WERI-Rb-1 (cell line): ENCODE measurements around the gene BTBD6.
A peak's percentile ranks its signal among the peaks of the same experiment; 100 is the strongest.

Experiments
- DNase-seq: peaks from one replicate; pipeline ENCODE4 v3.0.0-alpha.2; 2020
- H3K27ac ChIP-seq: fragments of 250-450 bp; sonication (Bioruptor Pico); 2 replicates; pipeline ENCODE4 v1.5.1; 2020; ENCODE audit warnings: mild to moderate bottlenecking, moderate library complexity
- H3K27me3 ChIP-seq: fragments of 250-450 bp; sonication (Bioruptor Pico); 2 replicates; pipeline ENCODE4 v1.5.1; 2021; ENCODE audit warnings: mild to moderate bottlenecking, low read depth, moderate library complexity; ENCODE audit not compliant: insufficient read depth, severe bottlenecking
- H3K36me3 ChIP-seq: fragments of 250-450 bp; sonication (Bioruptor Pico); 2 replicates; pipeline ENCODE4 v1.5.1; 2020; ENCODE audit warnings: mild to moderate bottlenecking, moderate library complexity
- H3K4me3 ChIP-seq: 2 replicates; pipeline ENCODE4 v1.5.1; 2011; ENCODE audit warnings: low read depth, mild to moderate bottlenecking, control low read depth, low read length
- H3K9me3 ChIP-seq: fragments of 250-450 bp; sonication (Bioruptor Pico); 2 replicates; pipeline ENCODE4 v1.5.1; 2021; ENCODE audit warnings: mild to moderate bottlenecking, moderate library complexity; ENCODE audit not compliant: severe bottlenecking
- TF ChIP-seq, protein P1 (sequence below): IDR thresholded peaks from 2 replicates; pipeline ENCODE4 v1.5.1; 2011; ENCODE audit warnings: low read depth, mild to moderate bottlenecking, control low read depth, inconsistent platforms, low read length

BTBD6 gene

DNA sequence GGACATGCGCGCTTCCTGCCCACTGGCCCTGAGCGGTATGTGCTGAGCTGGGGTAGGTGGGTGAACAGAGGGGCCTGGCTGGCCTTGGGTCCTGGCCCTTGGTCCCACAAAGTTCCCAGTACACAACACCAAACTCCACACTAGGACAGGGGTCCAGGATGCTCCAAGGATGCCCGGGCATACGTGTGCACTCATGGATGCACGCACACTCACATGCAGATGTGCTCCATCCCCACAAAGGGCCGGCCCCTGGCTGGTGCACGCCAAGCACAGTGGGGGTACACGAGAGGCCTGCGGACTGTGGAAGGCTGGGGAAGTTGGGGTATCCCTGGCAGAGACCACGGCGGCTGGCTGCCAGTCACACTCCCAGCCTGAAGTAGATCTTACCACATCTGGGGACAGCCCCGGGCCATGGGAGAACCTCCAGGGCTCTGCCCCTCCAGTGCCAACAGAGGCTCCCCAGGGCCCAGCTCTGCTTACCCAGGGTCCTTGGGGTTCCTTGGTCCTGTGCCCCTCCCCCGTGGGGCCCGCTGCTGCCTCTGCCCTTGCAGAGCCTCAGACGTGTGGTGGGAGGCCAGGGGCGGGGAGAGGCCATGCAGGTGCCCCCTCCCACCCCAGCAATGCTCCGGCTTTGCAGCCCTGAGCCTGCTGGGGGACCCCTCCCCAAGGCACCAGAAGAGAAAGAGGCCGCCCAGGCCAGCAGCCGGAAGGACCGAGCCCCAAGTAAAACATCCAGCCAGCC is 43.2 kb upstream of the BTBD6 start:
- no peaks in the 10 kb centered on the region for H3K9me3 ChIP-seq
- no peak for DNase-seq
- TF ChIP-seq, protein P1, sequence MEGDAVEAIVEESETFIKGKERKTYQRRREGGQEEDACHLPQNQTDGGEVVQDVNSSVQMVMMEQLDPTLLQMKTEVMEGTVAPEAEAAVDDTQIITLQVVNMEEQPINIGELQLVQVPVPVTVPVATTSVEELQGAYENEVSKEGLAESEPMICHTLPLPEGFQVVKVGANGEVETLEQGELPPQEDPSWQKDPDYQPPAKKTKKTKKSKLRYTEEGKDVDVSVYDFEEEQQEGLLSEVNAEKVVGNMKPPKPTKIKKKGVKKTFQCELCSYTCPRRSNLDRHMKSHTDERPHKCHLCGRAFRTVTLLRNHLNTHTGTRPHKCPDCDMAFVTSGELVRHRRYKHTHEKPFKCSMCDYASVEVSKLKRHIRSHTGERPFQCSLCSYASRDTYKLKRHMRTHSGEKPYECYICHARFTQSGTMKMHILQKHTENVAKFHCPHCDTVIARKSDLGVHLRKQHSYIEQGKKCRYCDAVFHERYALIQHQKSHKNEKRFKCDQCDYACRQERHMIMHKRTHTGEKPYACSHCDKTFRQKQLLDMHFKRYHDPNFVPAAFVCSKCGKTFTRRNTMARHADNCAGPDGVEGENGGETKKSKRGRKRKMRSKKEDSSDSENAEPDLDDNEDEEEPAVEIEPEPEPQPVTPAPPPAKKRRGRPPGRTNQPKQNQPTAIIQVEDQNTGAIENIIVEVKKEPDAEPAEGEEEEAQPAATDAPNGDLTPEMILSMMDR, result no peak
- no peak overlapping the region for H3K27ac ChIP-seq
- no peaks in the 10 kb centered on the region for H3K27me3 ChIP-seq
- H3K4me3 ChIP-seq, result no peak overlapping the region
- peaks cover 3% of the 10 kb centered on the region for H3K36me3 ChIP-seq

DNA sequence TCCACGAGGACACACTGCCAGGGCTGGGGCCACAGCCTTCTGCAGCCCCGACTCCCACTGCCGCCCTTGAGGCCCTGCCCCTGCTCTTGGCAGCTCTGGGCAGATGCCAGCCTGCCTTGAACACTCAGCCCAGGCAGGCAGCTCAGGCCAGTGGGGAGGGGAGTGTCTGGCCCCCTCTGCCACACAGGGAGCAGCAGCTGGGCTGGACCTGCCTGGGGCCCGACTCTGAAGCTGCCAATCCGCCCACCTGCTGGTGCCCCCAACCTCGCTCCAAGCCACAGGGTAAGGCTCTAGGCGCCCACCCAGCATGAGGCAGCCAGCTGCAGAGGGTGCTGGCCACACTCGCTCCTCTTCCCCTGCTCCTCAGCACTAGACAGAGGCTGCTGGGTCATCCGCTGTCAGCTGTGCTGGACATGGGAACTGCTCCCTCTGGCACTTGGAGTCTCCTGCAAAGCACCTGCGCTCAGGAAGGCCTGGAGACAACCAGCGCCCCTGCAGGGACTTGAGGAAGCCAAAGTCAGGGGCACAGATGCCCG is 42.6 kb upstream of the BTBD6 start:
- TF ChIP-seq, protein P1, result no peak

GRCh38 chr14:105206873-105207272 is 41.5 kb upstream of the BTBD6 start:
- TF ChIP-seq, protein P1, result no peak
- H3K4me3 ChIP-seq, result no peak overlapping the region
- H3K9me3 ChIP-seq, result no peaks in the 10 kb centered on the region
- DNase-seq, result no peak
- no peak overlapping the region for H3K27ac ChIP-seq
- no peaks in the 10 kb centered on the region for H3K27me3 ChIP-seq
- H3K36me3 ChIP-seq, result peaks cover 16% of the 10 kb centered on the region

More for the DNA sequence above, 42.6 kb upstream of the BTBD6 start:
- DNase-seq, result no peak
- H3K36me3 ChIP-seq, result peaks cover 5% of the 10 kb centered on the region
- H3K4me3 ChIP-seq, result no peak overlapping the region
- no peaks in the 10 kb centered on the region for H3K9me3 ChIP-seq
- no peak overlapping the region for H3K27ac ChIP-seq
- H3K27me3 ChIP-seq, result no peaks in the 10 kb centered on the region

DNA sequence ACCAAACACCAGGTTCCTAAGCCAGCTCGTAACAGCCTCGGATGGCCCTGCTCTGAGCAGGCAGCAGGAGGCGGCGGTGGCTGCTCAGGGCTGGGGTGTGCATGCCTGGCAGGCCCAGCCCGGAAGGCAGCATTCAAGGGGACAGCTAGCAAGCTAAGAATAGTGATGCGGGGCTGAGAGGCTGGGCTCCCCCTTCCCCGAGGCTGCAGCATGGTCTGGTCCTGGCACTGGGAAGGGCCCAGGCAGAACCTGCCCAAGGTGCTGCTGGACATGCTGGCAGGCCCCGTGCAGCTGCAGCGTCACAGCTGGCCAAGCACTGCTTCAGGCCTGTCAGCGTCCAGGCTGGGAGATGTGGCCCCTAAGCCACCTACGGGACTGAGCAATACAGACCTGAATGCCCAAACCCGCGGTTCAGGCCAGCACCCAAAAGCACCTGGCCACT is 40.9 kb upstream of the BTBD6 start:
- no peak overlapping the region for H3K27ac ChIP-seq
- no peaks in the 10 kb centered on the region for H3K9me3 ChIP-seq
- H3K36me3 ChIP-seq, result peaks cover 22% of the 10 kb centered on the region
- H3K4me3 ChIP-seq, result no peak overlapping the region
- DNase-seq, result no peak
- TF ChIP-seq, protein P1, result peak; percentile 41
- H3K27me3 ChIP-seq, result no peaks in the 10 kb centered on the region

- no peaks in the 10 kb centered on the region for H3K27me3 ChIP-seq
- DNase-seq, result no peak
- H3K4me3 ChIP-seq, result no peak overlapping the region
- H3K27ac ChIP-seq, result no peak overlapping the region
- H3K9me3 ChIP-seq, result no peaks in the 10 kb centered on the region
- TF ChIP-seq, protein P1, result no peak
- H3K36me3 ChIP-seq, result peaks cover 25% of the 10 kb centered on the region
These were observed 40.2 kb upstream of the BTBD6 start for GRCh38 chr14:105207996-105208737.
